Endothelial cell (in vitro differentiated cells): ENCODE data around the gene MC4R. TPM values are rescaled to one million over a fixed set of nuclear protein-coding genes. Genes with fewer than 3 reads are reported as not detected.

Experiments
- DNase-seq: peaks from one replicate; pipeline ENCODE4 v3.0.0; 2021; ENCODE audit warnings: low spot score
- H3K27ac Mint-ChIP-seq: one replicate; pipeline ENCODE4 v1.8.0; 2021; ENCODE audit warnings: mixed read lengths, inconsistent platforms; ENCODE audit not compliant: unreplicated experiment
- H3K27me3 Mint-ChIP-seq: one replicate; pipeline ENCODE4 v1.8.0; 2021; ENCODE audit warnings: mild to moderate bottlenecking, moderate library complexity, mixed read lengths, inconsistent platforms; ENCODE audit not compliant: unreplicated experiment
- H3K36me3 Mint-ChIP-seq: one replicate; pipeline ENCODE4 v1.8.0; 2021; ENCODE audit warnings: mild to moderate bottlenecking, low read depth, mixed read lengths, inconsistent platforms; ENCODE audit not compliant: unreplicated experiment
- H3K4me1 Mint-ChIP-seq: one replicate; pipeline ENCODE4 v1.8.0; 2021; ENCODE audit warnings: mild to moderate bottlenecking, mixed read lengths, inconsistent platforms; ENCODE audit not compliant: unreplicated experiment
- H3K4me3 Mint-ChIP-seq: one replicate; pipeline ENCODE4 v1.8.0; 2021; ENCODE audit warnings: mild to moderate bottlenecking, mixed read lengths, inconsistent platforms; ENCODE audit not compliant: unreplicated experiment
- H3K9me3 Mint-ChIP-seq: one replicate; pipeline ENCODE4 v1.8.0; 2021; ENCODE audit warnings: mixed read lengths, inconsistent platforms; ENCODE audit not compliant: unreplicated experiment
- total RNA-seq: library from RNA; stranded (reverse); fragmentation: NEBNext Ultra II Directional; extraction: Animal tissue kit (Norgen Biotek cat#: 25700); gene quantifications from one replicate; pipeline ENCODE4 v1.2.1, GENCODE V29; 2021; ENCODE audit not compliant: unreplicated experiment
- TF ChIP-seq, protein P1 (sequence below): fragments of 200-600 bp; sonication (generic); IDR thresholded peaks from one replicate; pipeline ENCODE4 v1.5.0; 2021; ENCODE audit warnings: antibody characterized with exemption; ENCODE audit not compliant: unreplicated experiment

MC4R gene
- total RNA-seq, 1 donor from 2014 or later, result not detected

- H3K27ac Mint-ChIP-seq, result no peak overlapping the region
- H3K9me3 Mint-ChIP-seq, result no peaks in the 10 kb centered on the region
- no peak overlapping the region for H3K4me3 Mint-ChIP-seq
- H3K4me1 Mint-ChIP-seq, result no peaks in the 10 kb centered on the region
- DNase-seq, result no peak
- TF ChIP-seq, protein P1, sequence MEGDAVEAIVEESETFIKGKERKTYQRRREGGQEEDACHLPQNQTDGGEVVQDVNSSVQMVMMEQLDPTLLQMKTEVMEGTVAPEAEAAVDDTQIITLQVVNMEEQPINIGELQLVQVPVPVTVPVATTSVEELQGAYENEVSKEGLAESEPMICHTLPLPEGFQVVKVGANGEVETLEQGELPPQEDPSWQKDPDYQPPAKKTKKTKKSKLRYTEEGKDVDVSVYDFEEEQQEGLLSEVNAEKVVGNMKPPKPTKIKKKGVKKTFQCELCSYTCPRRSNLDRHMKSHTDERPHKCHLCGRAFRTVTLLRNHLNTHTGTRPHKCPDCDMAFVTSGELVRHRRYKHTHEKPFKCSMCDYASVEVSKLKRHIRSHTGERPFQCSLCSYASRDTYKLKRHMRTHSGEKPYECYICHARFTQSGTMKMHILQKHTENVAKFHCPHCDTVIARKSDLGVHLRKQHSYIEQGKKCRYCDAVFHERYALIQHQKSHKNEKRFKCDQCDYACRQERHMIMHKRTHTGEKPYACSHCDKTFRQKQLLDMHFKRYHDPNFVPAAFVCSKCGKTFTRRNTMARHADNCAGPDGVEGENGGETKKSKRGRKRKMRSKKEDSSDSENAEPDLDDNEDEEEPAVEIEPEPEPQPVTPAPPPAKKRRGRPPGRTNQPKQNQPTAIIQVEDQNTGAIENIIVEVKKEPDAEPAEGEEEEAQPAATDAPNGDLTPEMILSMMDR, result no peak
- no peaks in the 10 kb centered on the region for H3K27me3 Mint-ChIP-seq
- no peaks in the 10 kb centered on the region for H3K36me3 Mint-ChIP-seq
Measured at GRCh38 chr18:60331890-60332289, 40.7 kb downstream of the MC4R start.

DNA sequence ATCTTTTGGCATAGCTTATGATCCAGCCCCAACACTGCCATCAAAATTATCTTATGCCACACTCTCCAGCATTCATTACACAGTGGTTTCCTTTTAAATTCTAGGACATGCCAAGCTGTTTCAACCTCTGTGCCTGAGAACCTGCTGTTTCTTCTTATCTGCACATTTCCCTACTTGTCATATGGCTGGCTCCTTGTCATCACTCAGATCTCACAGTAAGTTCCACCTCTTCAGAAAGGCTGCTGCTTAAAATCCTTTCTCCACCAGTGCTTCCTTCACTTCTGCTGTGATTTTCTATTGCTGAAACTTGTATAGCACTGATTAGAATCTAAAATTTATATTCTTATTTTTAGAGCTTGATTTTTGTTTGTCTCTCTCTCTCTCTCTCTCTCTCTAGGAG is 43.4 kb downstream of the MC4R start:
- TF ChIP-seq, protein P1, result no peak
- Mint-ChIP-seq H3K27ac (no peak overlapping the region), H3K4me1 (no peaks in the 10 kb centered on the region), H3K27me3 (no peaks in the 10 kb centered on the region), H3K36me3 (no peaks in the 10 kb centered on the region), H3K9me3 (no peaks in the 10 kb centered on the region), H3K4me3 (no peak overlapping the region)
- no peak for DNase-seq

DNA sequence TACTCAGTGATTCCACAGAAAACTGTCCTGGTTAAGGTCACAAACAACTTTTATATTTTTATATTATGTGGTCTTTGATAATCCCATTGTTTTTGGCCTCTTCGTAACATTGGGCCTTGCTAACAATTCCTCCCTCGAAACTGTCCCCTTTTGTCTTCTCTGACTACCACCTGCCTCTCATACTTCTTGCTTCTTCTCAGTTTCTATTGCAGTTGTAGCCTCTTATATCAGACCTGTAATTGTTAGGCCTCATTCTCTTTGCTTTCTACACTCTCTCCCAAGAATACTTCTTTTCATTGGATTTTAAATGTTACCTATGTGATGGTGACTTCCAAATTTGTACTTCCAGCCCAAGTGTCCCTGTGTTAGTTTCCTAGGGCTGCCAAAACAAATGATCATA is 44.7 kb downstream of the MC4R start:
- no peaks in the 10 kb centered on the region for H3K27me3 Mint-ChIP-seq
- H3K9me3 Mint-ChIP-seq, result no peaks in the 10 kb centered on the region
- H3K27ac Mint-ChIP-seq, result no peak overlapping the region
- no peak overlapping the region for H3K4me3 Mint-ChIP-seq
- DNase-seq, result no peak
- H3K4me1 Mint-ChIP-seq, result no peaks in the 10 kb centered on the region
- TF ChIP-seq, protein P1, result no peak
- H3K36me3 Mint-ChIP-seq, result no peaks in the 10 kb centered on the region

DNA sequence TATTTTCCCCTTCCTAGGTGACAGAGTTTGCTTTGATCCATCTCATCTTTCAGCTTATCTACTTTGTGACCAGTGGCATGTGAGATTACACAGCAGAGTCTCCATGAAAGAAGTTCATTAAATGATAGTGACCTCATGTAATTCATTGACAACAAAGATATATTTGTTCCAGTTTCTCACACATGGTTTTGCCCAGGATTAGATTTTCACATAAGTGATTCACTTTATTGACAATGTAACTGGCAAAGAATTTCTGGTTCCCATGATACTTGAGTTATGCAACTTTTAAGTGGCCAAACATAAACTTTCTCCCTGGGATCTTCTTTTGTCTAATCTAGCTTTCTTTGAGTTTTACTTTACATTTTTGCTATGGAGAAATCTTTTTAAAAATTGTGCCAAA is 50.0 kb downstream of the MC4R start:
- no peak overlapping the region for H3K27ac Mint-ChIP-seq
- no peak for DNase-seq
- H3K4me1 Mint-ChIP-seq, result no peaks in the 10 kb centered on the region
- TF ChIP-seq, protein P1, result no peak
- H3K9me3 Mint-ChIP-seq, result no peaks in the 10 kb centered on the region
- H3K4me3 Mint-ChIP-seq, result no peak overlapping the region
- no peaks in the 10 kb centered on the region for H3K36me3 Mint-ChIP-seq
- no peaks in the 10 kb centered on the region for H3K27me3 Mint-ChIP-seq
